Measurements from ENCODE around the gene MAP4.

DNA sequence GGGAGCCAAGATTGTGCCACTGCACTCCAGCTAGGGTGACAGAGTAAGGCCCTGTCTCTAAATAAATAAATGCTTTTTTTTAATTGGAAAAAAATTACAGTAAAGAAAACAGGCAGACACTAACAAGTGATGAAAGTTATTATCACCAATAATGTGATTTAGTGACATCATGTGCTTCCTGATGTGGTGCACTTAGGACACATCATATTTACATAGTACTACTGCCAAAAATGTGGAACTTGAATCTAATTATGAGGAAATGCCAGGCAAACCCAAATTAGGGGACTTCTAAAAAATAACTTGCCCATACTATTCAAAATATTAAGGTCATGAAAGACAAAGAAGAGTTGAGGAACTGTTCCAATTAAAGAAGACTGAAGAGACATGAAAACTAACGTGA is 30.8 kb downstream of the MAP4 start:
- no peak for TF ChIP-seq EZH2 (IDR thresholded peaks at IDR 0.05; ENCODE audit: insufficient read depth, poor library complexity, severe bottlenecking)
- no peak for TF ChIP-seq EZH2phosphoT487 (IDR thresholded peaks at IDR 0.05; ENCODE audit: insufficient read depth, low read depth)

All from GM23248 (cell line).